GM06990 (cell line): ENCODE results near the gene KDM3B.

Experiments used
- DNase-seq: peaks from one replicate; pipeline ENCODE4 v3.0.0-alpha.2; 2011; ENCODE audit not compliant: insufficient read length; ENCODE audit errors: extremely low read depth
- H3K27me3 ChIP-seq: replicated peaks from 2 replicates; pipeline ENCODE4 v1.6.0; 2011; ENCODE audit warnings: low read length; ENCODE audit not compliant: control insufficient read depth, insufficient read depth
- H3K36me3 ChIP-seq: 2 replicates; pipeline ENCODE4 v1.5.1; 2011; ENCODE audit warnings: low read length; ENCODE audit not compliant: control insufficient read depth, insufficient read depth
- H3K4me3 ChIP-seq: replicated peaks from 2 replicates; pipeline ENCODE4 v1.5.1; 2011; ENCODE audit warnings: low read depth, mild to moderate bottlenecking, control low read depth, low read length
- CTCF ChIP-seq: IDR thresholded peaks from 2 replicates; pipeline ENCODE4 v1.5.1; 2011; ENCODE audit warnings: low read length, control low read depth, mild to moderate bottlenecking, inconsistent platforms; ENCODE audit not compliant: insufficient read depth, poor library complexity, severe bottlenecking

The KDM3B gene

GRCh38 chr5:138466900-138467710 is 114.6 kb downstream of the KDM3B start:
- Histone ChIP-seq H3K27me3 (no peaks in the 10 kb centered on the region; the same call in 1 of the 2 replicates), H3K4me3 (no peak overlapping the region), H3K36me3 (no peaks in the 10 kb centered on the region)
- peak; percentile 38 for DNase-seq
- no peak for TF ChIP-seq CTCF

- Histone ChIP-seq H3K27me3 (no peaks in the 10 kb centered on the region; the same call in 1 of the 2 replicates), H3K36me3 (no peaks in the 10 kb centered on the region), H3K4me3 (no peak overlapping the region)
- TF ChIP-seq CTCF, result no peak
- no peak for DNase-seq
Observed at GRCh38 chr5:138467711-138468132, 115.2 kb downstream of the KDM3B start.

- Histone ChIP-seq H3K27me3 (no peaks in the 10 kb centered on the region; the same call in 1 of the 2 replicates), H3K36me3 (no peaks in the 10 kb centered on the region), H3K4me3 (no peak overlapping the region)
- DNase-seq, result no peak
- TF ChIP-seq CTCF, result no peak
Observed at GRCh38 chr5:138468133-138468965, 115.9 kb downstream of the KDM3B start.

GRCh38 chr5:138468966-138469539 is 116.6 kb downstream of the KDM3B start:
- H3K4me3 ChIP-seq, result no peak overlapping the region

More at GRCh38 chr5:138468966-138469539, 116.6 kb downstream of the KDM3B start:
- no peak for TF ChIP-seq CTCF
- no peaks in the 10 kb centered on the region for H3K36me3 ChIP-seq
- DNase-seq, result no peak
- H3K27me3 ChIP-seq, result no peaks in the 10 kb centered on the region; the same call in 1 of the 2 replicates
